ENCODE data around the gene SH3RF3.

Gene SH3RF3

GRCh38 chr2:109325570-109325969, 196.6 kb downstream of the SH3RF3 start:
- no peak overlapping the region for H3K4me3 ChIP-seq (ENCODE audit: severe bottlenecking)
- DNase-seq (ENCODE audit: low spot score), result no peak
- ATAC-seq (ENCODE audit: low read depth), result no peak
- H3K36me3 ChIP-seq (ENCODE audit: low read depth), result no peaks in the 10 kb centered on the region
- H3K9me3 ChIP-seq (ENCODE audit: severe bottlenecking), result no peaks in the 10 kb centered on the region
- peaks cover 41% of the 10 kb centered on the region for H3K4me1 ChIP-seq (ENCODE audit: insufficient read depth, poor library complexity, severe bottlenecking)
- no peak for TF ChIP-seq CTCF (IDR thresholded peaks at IDR 0.05; ENCODE audit: poor library complexity, severe bottlenecking)
- H3K27me3 ChIP-seq (ENCODE audit: insufficient read depth, poor library complexity, severe bottlenecking), result no peaks in the 10 kb centered on the region
- peak overlapping the region; percentile 72 for H3K27ac ChIP-seq (ENCODE audit: poor library complexity, severe bottlenecking)

- Histone ChIP-seq H3K27me3 (ENCODE audit: insufficient read depth, poor library complexity, severe bottlenecking) (no peaks in the 10 kb centered on the region), H3K27ac (ENCODE audit: poor library complexity, severe bottlenecking) (peak overlapping the region; percentile 72), H3K9me3 (ENCODE audit: severe bottlenecking) (no peaks in the 10 kb centered on the region), H3K36me3 (ENCODE audit: low read depth) (no peaks in the 10 kb centered on the region), H3K4me1 (ENCODE audit: insufficient read depth, poor library complexity, severe bottlenecking) (peaks cover 40% of the 10 kb centered on the region), H3K4me3 (ENCODE audit: severe bottlenecking) (no peak overlapping the region)
- DNase-seq (ENCODE audit: low spot score), result no peak
- no peak for ATAC-seq (ENCODE audit: low read depth)
- no peak for TF ChIP-seq CTCF (IDR thresholded peaks at IDR 0.05; ENCODE audit: poor library complexity, severe bottlenecking)
These were observed 197.3 kb downstream of the SH3RF3 start for GRCh38 chr2:109326306-109326705.

GRCh38 chr2:109330056-109330455, 201.1 kb downstream of the SH3RF3 start:
- no peak for TF ChIP-seq CTCF (IDR thresholded peaks at IDR 0.05; ENCODE audit: poor library complexity, severe bottlenecking)
- ATAC-seq (ENCODE audit: low read depth) (no peak), DNase-seq (ENCODE audit: low spot score) (no peak)
- Histone ChIP-seq H3K27me3 (ENCODE audit: insufficient read depth, poor library complexity, severe bottlenecking) (no peaks in the 10 kb centered on the region), H3K36me3 (ENCODE audit: low read depth) (no peaks in the 10 kb centered on the region), H3K27ac (ENCODE audit: poor library complexity, severe bottlenecking) (peak overlapping the region; percentile 90), H3K4me1 (ENCODE audit: insufficient read depth, poor library complexity, severe bottlenecking) (peaks cover 37% of the 10 kb centered on the region), H3K4me3 (ENCODE audit: severe bottlenecking) (no peak overlapping the region), H3K9me3 (ENCODE audit: severe bottlenecking) (no peaks in the 10 kb centered on the region)

- no peak overlapping the region for H3K4me3 ChIP-seq (ENCODE audit: severe bottlenecking)
- peaks cover 35% of the 10 kb centered on the region for H3K4me1 ChIP-seq (ENCODE audit: insufficient read depth, poor library complexity, severe bottlenecking)
- no peak for TF ChIP-seq CTCF (IDR thresholded peaks at IDR 0.05; ENCODE audit: poor library complexity, severe bottlenecking)
- ATAC-seq (ENCODE audit: low read depth), result no peak
- H3K27me3 ChIP-seq (ENCODE audit: insufficient read depth, poor library complexity, severe bottlenecking), result no peaks in the 10 kb centered on the region
- peak overlapping the region; percentile 90 for H3K27ac ChIP-seq (ENCODE audit: poor library complexity, severe bottlenecking)
- no peak for DNase-seq (ENCODE audit: low spot score)
- no peaks in the 10 kb centered on the region for H3K9me3 ChIP-seq (ENCODE audit: severe bottlenecking)
- H3K36me3 ChIP-seq (ENCODE audit: low read depth), result no peaks in the 10 kb centered on the region
These were observed 202.1 kb downstream of the SH3RF3 start for GRCh38 chr2:109331081-109331480.

- no peaks in the 10 kb centered on the region for H3K36me3 ChIP-seq (ENCODE audit: low read depth)
- H3K9me3 ChIP-seq (ENCODE audit: severe bottlenecking), result no peaks in the 10 kb centered on the region
- H3K27me3 ChIP-seq (ENCODE audit: insufficient read depth, poor library complexity, severe bottlenecking), result no peaks in the 10 kb centered on the region
- peak; percentile 97 for DNase-seq (ENCODE audit: low spot score)
- peak; percentile 98 for ATAC-seq (ENCODE audit: low read depth)
- no peak for TF ChIP-seq CTCF (IDR thresholded peaks at IDR 0.05; ENCODE audit: poor library complexity, severe bottlenecking)
- peak overlapping the region; percentile 90 for H3K27ac ChIP-seq (ENCODE audit: poor library complexity, severe bottlenecking)
- H3K4me3 ChIP-seq (ENCODE audit: severe bottlenecking), result no peak overlapping the region
- peaks cover 39% of the 10 kb centered on the region for H3K4me1 ChIP-seq (ENCODE audit: insufficient read depth, poor library complexity, severe bottlenecking)
These were observed 203.2 kb downstream of the SH3RF3 start for GRCh38 chr2:109331896-109332848.

Measured in RWPE2 (cell line).